NCI-H1417 treated with DMSO at 0.1 percent for 48 hours (cell line): ENCODE measurements around the gene SNX13.
A peak's percentile ranks its signal among the peaks of the same experiment; 100 is the strongest.

Experiments
- DNase-seq: peaks from one replicate; lab custom pipeline; 2025; lab: John Stamatoyannopoulos, UW

The SNX13 gene

GRCh38 chr7:17947620-17948019 is 7.3 kb upstream of the SNX13 start:
- no peak for DNase-seq

- no peak for DNase-seq
Measured at GRCh38 chr7:17946591-17946990, 6.3 kb upstream of the SNX13 start.

- DNase-seq: no peak
Measured at GRCh38 chr7:17944720-17945119, 4.4 kb upstream of the SNX13 start.

- no peak for DNase-seq
Measured at GRCh38 chr7:17943006-17943405, 2.7 kb upstream of the SNX13 start.

- no peak for DNase-seq
Measured at GRCh38 chr7:17942231-17942630, 1.9 kb upstream of the SNX13 start.

- DNase-seq: no peak
Measured at GRCh38 chr7:17940951-17941431, 697 bp upstream of the SNX13 start.

GRCh38 chr7:17939606-17940301 is 540 bp downstream of the SNX13 start:
- DNase-seq: peak; percentile 9

GRCh38 chr7:17939211-17939605 is 1.1 kb downstream of the SNX13 start:
- no peak for DNase-seq

- no peak for DNase-seq
Measured at GRCh38 chr7:17937506-17938120, 2.7 kb downstream of the SNX13 start.

GRCh38 chr7:17936321-17936720 is 4.0 kb downstream of the SNX13 start:
- no peak for DNase-seq

GRCh38 chr7:17934612-17935240 is 5.6 kb downstream of the SNX13 start:
- DNase-seq: no peak

GRCh38 chr7:17934094-17934493 is 6.2 kb downstream of the SNX13 start:
- no peak for DNase-seq

- DNase-seq: no peak
Measured at GRCh38 chr7:17932770-17933169, 7.5 kb downstream of the SNX13 start.

GRCh38 chr7:17931069-17931468 is 9.2 kb downstream of the SNX13 start:
- DNase-seq: no peak

- no peak for DNase-seq
Measured at GRCh38 chr7:17930546-17930945, 9.7 kb downstream of the SNX13 start.

- DNase-seq: no peak
Measured at GRCh38 chr7:17929647-17930395, 10.5 kb downstream of the SNX13 start.

- DNase-seq: no peak
Measured at GRCh38 chr7:17928055-17928454, 12.2 kb downstream of the SNX13 start.

- no peak for DNase-seq
Measured at GRCh38 chr7:17921857-17922416, 18.4 kb downstream of the SNX13 start.

GRCh38 chr7:17917842-17918241 is 22.5 kb downstream of the SNX13 start:
- DNase-seq: no peak

GRCh38 chr7:17916786-17917185 is 23.5 kb downstream of the SNX13 start:
- no peak for DNase-seq

- no peak for DNase-seq
Measured at GRCh38 chr7:17915796-17916195, 24.5 kb downstream of the SNX13 start.

GRCh38 chr7:17915168-17915567 is 25.1 kb downstream of the SNX13 start:
- no peak for DNase-seq
